ENCODE data around the gene CORIN. TPM values are rescaled to one million over a fixed set of nuclear protein-coding genes. Genes with fewer than 3 reads are reported as not detected.
"Not testable (repeated sequence)": the region's sequence is repeated elsewhere in the genome, so short reads cannot be mapped to it uniquely, and the experiment has no call there.

Gene CORIN
- total and polyA plus RNA-seq, 4 donors: 0.13 to 1.5 (median 0.68) TPM

GRCh38 chr4:47718696-47719095 is 119.2 kb downstream of the CORIN start:
- no peaks in the 10 kb centered on the region for H3K9me3 ChIP-seq (ENCODE audit: control insufficient read depth, low read length)
- no peak for DNase-seq
- ATAC-seq (ENCODE audit: low FRiP score): no peak
- H3K27me3 ChIP-seq (ENCODE audit: control insufficient read depth in 1 of 2, insufficient read depth in 2 of 2, low read length in 1 of 2): no peaks in the 10 kb centered on the region
- no peak overlapping the region for H3K4me3 ChIP-seq (ENCODE audit: low read length in 2 of 2)
- no peak overlapping the region for H3K27ac ChIP-seq (ENCODE audit: low read depth in 1 of 2, low read length in 2 of 2)
- intact Hi-C loops (cut with DNase I): no loop called here
- no peaks in the 10 kb centered on the region for H3K36me3 ChIP-seq (ENCODE audit: control insufficient read depth in 1 of 2, insufficient read depth in 2 of 2, low read length in 1 of 2)
- H3K4me1 ChIP-seq (ENCODE audit: control insufficient read depth in 1 of 2, insufficient read depth in 2 of 2, low read length in 2 of 2): no peaks in the 10 kb centered on the region
- WGBS, 2 donors: 79 to 85% methylated on average over 2 of the region's 2 CpGs

- Histone ChIP-seq H3K4me3 (ENCODE audit: low read length in 2 of 2) (no peak overlapping the region), H3K4me1 (ENCODE audit: control insufficient read depth in 1 of 2, insufficient read depth in 2 of 2, low read length in 2 of 2) (no peaks in the 10 kb centered on the region), H3K27ac (ENCODE audit: low read depth in 1 of 2, low read length in 2 of 2) (no peak overlapping the region), H3K36me3 (ENCODE audit: control insufficient read depth in 1 of 2, insufficient read depth in 2 of 2, low read length in 1 of 2) (no peaks in the 10 kb centered on the region), H3K9me3 (ENCODE audit: control insufficient read depth, low read length) (no peaks in the 10 kb centered on the region), H3K27me3 (ENCODE audit: control insufficient read depth in 1 of 2, insufficient read depth in 2 of 2, low read length in 1 of 2) (no peaks in the 10 kb centered on the region)
- WGBS, 2 donors: 50 to 58% methylated on average over 5 of the region's 5 CpGs
- DNase-seq (no peak), ATAC-seq (ENCODE audit: low FRiP score) (no peak)
- intact Hi-C loops (cut with DNase I): no loop called here
Observed at GRCh38 chr4:47717188-47717587, 120.7 kb downstream of the CORIN start.

- ATAC-seq (ENCODE audit: low FRiP score): no peak
- no peaks in the 10 kb centered on the region for H3K9me3 ChIP-seq (ENCODE audit: control insufficient read depth, low read length)
- no peaks in the 10 kb centered on the region for H3K36me3 ChIP-seq (ENCODE audit: control insufficient read depth in 1 of 2, insufficient read depth in 2 of 2, low read length in 1 of 2)
- WGBS, 2 donors: 61 to 66% methylated on average over 3 of the region's 3 CpGs
- no peak for DNase-seq
- H3K4me1 ChIP-seq (ENCODE audit: control insufficient read depth in 1 of 2, insufficient read depth in 2 of 2, low read length in 2 of 2): no peaks in the 10 kb centered on the region
- no peak overlapping the region for H3K27ac ChIP-seq (ENCODE audit: low read depth in 1 of 2, low read length in 2 of 2)
- H3K4me3 ChIP-seq (ENCODE audit: low read length in 2 of 2): no peak overlapping the region
- intact Hi-C loops (cut with DNase I): no loop called here
- no peaks in the 10 kb centered on the region for H3K27me3 ChIP-seq (ENCODE audit: control insufficient read depth in 1 of 2, insufficient read depth in 2 of 2, low read length in 1 of 2)
Observed at GRCh38 chr4:47715716-47716416, 122.0 kb downstream of the CORIN start.

GRCh38 chr4:47714269-47714668 is 123.6 kb downstream of the CORIN start:
- H3K27ac ChIP-seq (ENCODE audit: low read depth in 1 of 2, low read length in 2 of 2): no peak overlapping the region
- ATAC-seq (ENCODE audit: low FRiP score) (no peak), DNase-seq (no peak)
- no peak overlapping the region for H3K4me3 ChIP-seq (ENCODE audit: low read length in 2 of 2)
- H3K27me3 ChIP-seq (ENCODE audit: control insufficient read depth in 1 of 2, insufficient read depth in 2 of 2, low read length in 1 of 2): no peaks in the 10 kb centered on the region
- H3K36me3 ChIP-seq (ENCODE audit: control insufficient read depth in 1 of 2, insufficient read depth in 2 of 2, low read length in 1 of 2): no peaks in the 10 kb centered on the region
- WGBS, 2 donors: 38 to 47% methylated on average over 2 of the region's 2 CpGs
- H3K4me1 ChIP-seq (ENCODE audit: control insufficient read depth in 1 of 2, insufficient read depth in 2 of 2, low read length in 2 of 2): no peaks in the 10 kb centered on the region
- no peaks in the 10 kb centered on the region for H3K9me3 ChIP-seq (ENCODE audit: control insufficient read depth, low read length)
- intact Hi-C loops (cut with DNase I): no loop called here

GRCh38 chr4:47713129-47713834 is 124.6 kb downstream of the CORIN start:
- no peaks in the 10 kb centered on the region for H3K9me3 ChIP-seq (ENCODE audit: control insufficient read depth, low read length)
- intact Hi-C loops (cut with DNase I): no loop called here
- no peaks in the 10 kb centered on the region for H3K4me1 ChIP-seq (ENCODE audit: control insufficient read depth in 1 of 2, insufficient read depth in 2 of 2, low read length in 2 of 2)
- H3K4me3 ChIP-seq (ENCODE audit: low read length in 2 of 2): no peak overlapping the region
- no peaks in the 10 kb centered on the region for H3K27me3 ChIP-seq (ENCODE audit: control insufficient read depth in 1 of 2, insufficient read depth in 2 of 2, low read length in 1 of 2)
- WGBS, 2 donors: 34 to 42% methylated on average over 6 of the region's 6 CpGs
- DNase-seq (no peak), ATAC-seq (ENCODE audit: low FRiP score) (no peak)
- H3K36me3 ChIP-seq (ENCODE audit: control insufficient read depth in 1 of 2, insufficient read depth in 2 of 2, low read length in 1 of 2): no peaks in the 10 kb centered on the region
- H3K27ac ChIP-seq (ENCODE audit: low read depth in 1 of 2, low read length in 2 of 2): no peak overlapping the region

- WGBS, 2 donors: 51 to 55% methylated on average over 3 of the region's 3 CpGs
- Histone ChIP-seq H3K27ac (ENCODE audit: low read depth in 1 of 2, low read length in 2 of 2) (no peak overlapping the region), H3K4me3 (ENCODE audit: low read length in 2 of 2) (no peak overlapping the region), H3K36me3 (ENCODE audit: control insufficient read depth in 1 of 2, insufficient read depth in 2 of 2, low read length in 1 of 2) (no peaks in the 10 kb centered on the region), H3K4me1 (ENCODE audit: control insufficient read depth in 1 of 2, insufficient read depth in 2 of 2, low read length in 2 of 2) (no peaks in the 10 kb centered on the region), H3K9me3 (ENCODE audit: control insufficient read depth, low read length) (no peaks in the 10 kb centered on the region), H3K27me3 (ENCODE audit: control insufficient read depth in 1 of 2, insufficient read depth in 2 of 2, low read length in 1 of 2) (no peaks in the 10 kb centered on the region)
- intact Hi-C loops (cut with DNase I): no loop called here
- no peak for ATAC-seq (ENCODE audit: low FRiP score)
- no peak for DNase-seq
Observed at GRCh38 chr4:47711646-47712045, 126.2 kb downstream of the CORIN start.

GRCh38 chr4:47711183-47711582 is 126.7 kb downstream of the CORIN start:
- DNase-seq (no peak), ATAC-seq (ENCODE audit: low FRiP score) (peak; percentile 7)
- Histone ChIP-seq H3K4me1 (ENCODE audit: control insufficient read depth in 1 of 2, insufficient read depth in 2 of 2, low read length in 2 of 2) (no peaks in the 10 kb centered on the region), H3K27me3 (ENCODE audit: control insufficient read depth in 1 of 2, insufficient read depth in 2 of 2, low read length in 1 of 2) (no peaks in the 10 kb centered on the region), H3K36me3 (ENCODE audit: control insufficient read depth in 1 of 2, insufficient read depth in 2 of 2, low read length in 1 of 2) (no peaks in the 10 kb centered on the region), H3K27ac (ENCODE audit: low read depth in 1 of 2, low read length in 2 of 2) (no peak overlapping the region), H3K4me3 (ENCODE audit: low read length in 2 of 2) (no peak overlapping the region), H3K9me3 (ENCODE audit: control insufficient read depth, low read length) (no peaks in the 10 kb centered on the region)
- intact Hi-C loops (cut with DNase I): no loop called here
- 87 to 94% methylated on average over 4 of the region's 4 CpGs for WGBS, 2 donors

GRCh38 chr4:47706352-47706751 is 131.5 kb downstream of the CORIN start:
- H3K9me3 ChIP-seq (ENCODE audit: control insufficient read depth, low read length); H3K36me3 ChIP-seq (ENCODE audit: control insufficient read depth in 1 of 2, insufficient read depth in 2 of 2, low read length in 1 of 2); H3K4me3 ChIP-seq (ENCODE audit: low read length in 2 of 2); ATAC-seq (ENCODE audit: low FRiP score); H3K4me1 ChIP-seq (ENCODE audit: control insufficient read depth in 1 of 2, insufficient read depth in 2 of 2, low read length in 2 of 2); H3K27me3 ChIP-seq (ENCODE audit: control insufficient read depth in 1 of 2, insufficient read depth in 2 of 2, low read length in 1 of 2); H3K27ac ChIP-seq (ENCODE audit: low read depth in 1 of 2, low read length in 2 of 2): not testable (repeated sequence)
- WGBS, 2 donors: 96% methylated on average over 18 of the region's 18 CpGs
- DNase-seq: peak in 1 of 2 donors; percentile 71
- intact Hi-C loops (cut with DNase I): loop anchor here in 1 of 2 donors (5.0 kb wide), 1 partner anchor 131 kb away; the partner anchor contains the start of gene CORIN
